HepG2 (cell line): ENCODE data around the gene ATP11A. TPM values are rescaled to one million over a fixed set of nuclear protein-coding genes. Genes with fewer than 3 reads are reported as not detected.

ENCODE experiments used
- ARHGAP35 ChIP-seq: sonication (generic); formaldehyde crosslinking; IDR thresholded peaks from 2 replicates; pipeline ENCODE4 v1.9.0; 2022; ENCODE audit warnings: mild to moderate bottlenecking, inconsistent platforms, moderate library complexity, missing genetic modification reagents, borderline replicate concordance
- ARID2 ChIP-seq: sonication (generic); formaldehyde crosslinking; IDR thresholded peaks from 2 replicates; pipeline ENCODE4 v1.8.1; 2022; ENCODE audit warnings: mild to moderate bottlenecking, missing genetic modification reagents, borderline replicate concordance
- CCAR2 ChIP-seq: fragments of 200-400 bp; formaldehyde crosslinking; optimal IDR thresholded peaks from 2 replicates; pipeline ENCODE3; 2018; ENCODE audit warnings: low read depth, mild to moderate bottlenecking, low read length, moderate library complexity
- CHD4 ChIP-seq: fragments of 200-600 bp; sonication (generic); IDR thresholded peaks from 2 replicates; pipeline ENCODE4 v1.7.0; 2017; ENCODE audit warnings: mild to moderate bottlenecking, low read length, borderline replicate concordance
- FOXA1 ChIP-seq, 2 experiments: fragments of 450-650 bp in 1 of 2; sonication (generic) in 1 of 2; formaldehyde crosslinking in 1 of 2; IDR thresholded peaks; 2 replicates each; pipeline versions ENCODE4 v1.4.0 to v1.6.1; 2016 to 2020; ENCODE audit warnings: missing genetic modification reagents in 1 of 2
- HNRNPH1 ChIP-seq: fragments of 200-400 bp; formaldehyde crosslinking; optimal IDR thresholded peaks from 2 replicates; pipeline ENCODE3; 2017; ENCODE audit warnings: mild to moderate bottlenecking, low read depth, low read length
- MXD4 ChIP-seq: IDR thresholded peaks from 2 replicates; pipeline ENCODE4 v1.6.1; 2016; ENCODE audit warnings: mild to moderate bottlenecking, missing biosample characterization, missing genetic modification reagents
- NCOA1 ChIP-seq: sonication (generic); formaldehyde crosslinking; IDR thresholded peaks from 2 replicates; pipeline ENCODE4 v1.9.0; 2021; ENCODE audit warnings: missing genetic modification reagents
- NCOA5 ChIP-seq: sonication (generic); formaldehyde crosslinking; IDR thresholded peaks from 2 replicates; pipeline ENCODE4 v1.4.0; 2020; ENCODE audit warnings: missing genetic modification reagents
- NR1H2 ChIP-seq: sonication (generic); formaldehyde crosslinking; IDR thresholded peaks from 2 replicates; pipeline ENCODE4 v1.8.1; 2022; ENCODE audit warnings: low read depth, missing genetic modification reagents, borderline replicate concordance
- REXO4 ChIP-seq: sonication (generic); formaldehyde crosslinking; IDR thresholded peaks from 2 replicates; pipeline ENCODE4 v1.8.0; 2022; ENCODE audit warnings: missing genetic modification reagents, mild to moderate bottlenecking, borderline replicate concordance
- SRSF1 ChIP-seq: fragments of 200-400 bp; formaldehyde crosslinking; optimal IDR thresholded peaks from 2 replicates; pipeline ENCODE3; 2017; ENCODE audit warnings: mild to moderate bottlenecking, low read depth, low read length, moderate library complexity
- TEAD2 ChIP-seq: sonication (generic); formaldehyde crosslinking; IDR thresholded peaks from 2 replicates; pipeline ENCODE4 v1.9.0; 2021; ENCODE audit warnings: missing genetic modification reagents
- ZBTB21 ChIP-seq: sonication (generic); formaldehyde crosslinking; IDR thresholded peaks from 2 replicates; pipeline ENCODE4 v1.4.0; 2020; ENCODE audit warnings: missing genetic modification reagents
- ZC3H4 ChIP-seq: sonication (generic); formaldehyde crosslinking; IDR thresholded peaks from 2 replicates; pipeline ENCODE4 v1.4.0; 2020; ENCODE audit warnings: missing genetic modification reagents, borderline replicate concordance
- ZFAT ChIP-seq: sonication (generic); formaldehyde crosslinking; conservative IDR thresholded peaks from 2 replicates; pipeline ENCODE4 v1.8.1; 2023; ENCODE audit warnings: missing genetic modification reagents, inconsistent platforms
- ZKSCAN5 ChIP-seq: sonication (generic); formaldehyde crosslinking; IDR thresholded peaks from 2 replicates; pipeline ENCODE4 v1.5.1; 2020; ENCODE audit warnings: mild to moderate bottlenecking, missing genetic modification reagents
- ZMYM3 ChIP-seq: sonication (generic); formaldehyde crosslinking; IDR thresholded peaks from 2 replicates; pipeline ENCODE4 v1.5.1; 2020; ENCODE audit warnings: mild to moderate bottlenecking, missing genetic modification reagents
- ZNF207 ChIP-seq: fragments of 450-650 bp; IDR thresholded peaks from 2 replicates; pipeline ENCODE4 v1.6.1; 2016; ENCODE audit warnings: antibody characterized with exemption, borderline replicate concordance
- ZNF256 ChIP-seq: sonication (generic); formaldehyde crosslinking; conservative IDR thresholded peaks from 2 replicates; pipeline ENCODE4 v1.4.0; 2020; ENCODE audit warnings: missing genetic modification reagents
- ZNF329 ChIP-seq: sonication (generic); formaldehyde crosslinking; IDR thresholded peaks from 2 replicates; pipeline ENCODE4 v1.9.0; 2021; ENCODE audit warnings: low read depth, mild to moderate bottlenecking, missing genetic modification reagents
- ZNF543 ChIP-seq: sonication (generic); formaldehyde crosslinking; IDR thresholded peaks from 2 replicates; pipeline ENCODE4 v1.4.0; 2020; ENCODE audit warnings: mild to moderate bottlenecking, missing genetic modification reagents
- ZNF563 ChIP-seq: sonication (generic); formaldehyde crosslinking; IDR thresholded peaks from 2 replicates; pipeline ENCODE4 v1.8.0; 2022; ENCODE audit warnings: mild to moderate bottlenecking, moderate library complexity, missing genetic modification reagents
- ZNF569 ChIP-seq: sonication (generic); formaldehyde crosslinking; IDR thresholded peaks from 2 replicates; pipeline ENCODE4 v1.5.0; 2020; ENCODE audit warnings: mild to moderate bottlenecking, missing genetic modification reagents, moderate library complexity, borderline replicate concordance
- ZNF747 ChIP-seq: sonication (generic); formaldehyde crosslinking; IDR thresholded peaks from 2 replicates; pipeline ENCODE4 v1.8.1; 2023; ENCODE audit warnings: missing genetic modification reagents, mild to moderate bottlenecking, borderline replicate concordance
- ZSCAN20 ChIP-seq: sonication (generic); formaldehyde crosslinking; IDR thresholded peaks from 2 replicates; pipeline ENCODE4 v1.4.0; 2020; ENCODE audit warnings: missing genetic modification reagents, mild to moderate bottlenecking, borderline replicate concordance
- polyA plus RNA-seq, 8 experiments: library from polyadenylated mRNA; depleted of rRNA in 3 of 8; stranded (reverse) in 7 of 8; unstranded in 1 of 8; fragments of >200 nt; fragmentation: Illumina TruSeq in 4 of 8; extraction: Trizol in 4 of 8; gene quantifications; 2 replicates each; pipeline versions ENCODE4 v1.2.1 to v1.2.3, GENCODE V29; 2011 to 2016; ENCODE audit warnings: low read depth in 4 of 8, missing spikeins in 1 of 8, mixed read lengths in 1 of 8; ENCODE audit not compliant: insufficient read depth in 1 of 8
- total RNA-seq, 5 experiments: library from RNA; depleted of rRNA; stranded (reverse); fragments of >200 nt; fragmentation: Illumina TruSeq; extraction: Trizol; gene quantifications; 2 replicates each; pipeline ENCODE4 v1.2.3, GENCODE V29; 2016; ENCODE audit warnings: low read depth in 1 of 5
- TF ChIP-seq, protein P1 (sequence below): sonication (generic); formaldehyde crosslinking; IDR thresholded peaks from 2 replicates; pipeline ENCODE4 v1.4.0; 2020; ENCODE audit warnings: missing genetic modification reagents
- TF ChIP-seq, protein P2 (sequence below): IDR thresholded peaks from 2 replicates; pipeline ENCODE4 v1.4.0; 2020; ENCODE audit warnings: mild to moderate bottlenecking, missing genetic modification reagents

Gene ATP11A
- total and polyA plus RNA-seq, 2 of the 13 experiments (the other 11 are each of a cell fraction or from before 2014, with no cell fraction given), result 18.4 to 20.1 TPM

DNA sequence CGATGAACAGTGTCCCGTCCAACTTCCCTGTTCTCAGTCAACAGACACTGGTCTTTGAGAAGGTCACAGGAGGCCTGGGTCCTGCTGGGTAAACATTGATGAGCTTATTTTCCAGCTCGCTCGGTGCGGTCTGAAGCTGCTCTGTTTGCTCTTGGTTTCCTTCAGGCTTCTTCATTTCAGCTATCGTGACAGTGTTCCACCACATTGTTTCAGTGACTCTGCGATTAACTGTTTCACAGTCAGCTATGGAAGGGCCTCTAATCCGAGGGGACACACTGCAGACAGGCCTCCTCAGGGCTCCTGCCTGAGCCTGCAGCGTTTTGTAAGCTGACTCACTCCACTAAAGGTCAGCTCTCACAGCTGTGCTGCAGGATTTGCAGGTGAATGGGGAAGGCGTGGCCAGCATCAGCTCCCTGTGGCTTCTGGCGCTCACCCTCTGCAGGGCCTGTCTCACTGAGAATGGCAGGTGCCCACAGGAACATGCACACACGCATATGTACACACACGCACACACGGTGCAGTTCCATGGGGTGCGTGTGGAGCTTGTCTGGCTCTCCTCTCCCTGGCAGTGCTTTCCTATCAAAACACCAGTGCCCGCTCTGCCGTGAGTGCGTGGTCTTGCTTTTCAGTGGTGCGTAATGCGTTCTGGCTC lies 216.3 kb downstream of the ATP11A start (continued):
- TF ChIP-seq ZNF256 (CRISPR knock-in tag) (no peak), ZNF207 (no peak), ZNF747 (CRISPR knock-in tag) (no peak), ZMYM3 (CRISPR knock-in tag) (peak; percentile 12; the same call in 1 of the 2 replicates), REXO4 (CRISPR knock-in tag) (no peak), ZNF543 (no peak), FOXA1 (IDR thresholded peaks at IDR 0.05) (no peak), FOXA1 (CRISPR knock-in tag; IDR thresholded peaks at IDR 0.05) (peak; percentile 70), ZFAT (CRISPR knock-in tag) (no peak), ARHGAP35 (CRISPR knock-in tag) (no peak), MXD4 (CRISPR knock-in tag) (no peak), ZNF329 (no peak), NCOA1 (CRISPR knock-in tag) (no peak), ZSCAN20 (no peak), ZNF569 (CRISPR knock-in tag) (no peak), SRSF1 (no peak), ZC3H4 (no peak), TEAD2 (CRISPR knock-in tag) (no peak), ZBTB21 (CRISPR knock-in tag) (no peak), CHD4 (no peak), CCAR2 (no peak), HNRNPH1 (no peak), NCOA5 (CRISPR knock-in tag) (no peak), ZKSCAN5 (CRISPR knock-in tag) (no peak), ZNF563 (CRISPR knock-in tag) (no peak), ARID2 (CRISPR knock-in tag) (no peak), NR1H2 (CRISPR knock-in tag) (no peak)
- TF ChIP-seq, protein P1, sequence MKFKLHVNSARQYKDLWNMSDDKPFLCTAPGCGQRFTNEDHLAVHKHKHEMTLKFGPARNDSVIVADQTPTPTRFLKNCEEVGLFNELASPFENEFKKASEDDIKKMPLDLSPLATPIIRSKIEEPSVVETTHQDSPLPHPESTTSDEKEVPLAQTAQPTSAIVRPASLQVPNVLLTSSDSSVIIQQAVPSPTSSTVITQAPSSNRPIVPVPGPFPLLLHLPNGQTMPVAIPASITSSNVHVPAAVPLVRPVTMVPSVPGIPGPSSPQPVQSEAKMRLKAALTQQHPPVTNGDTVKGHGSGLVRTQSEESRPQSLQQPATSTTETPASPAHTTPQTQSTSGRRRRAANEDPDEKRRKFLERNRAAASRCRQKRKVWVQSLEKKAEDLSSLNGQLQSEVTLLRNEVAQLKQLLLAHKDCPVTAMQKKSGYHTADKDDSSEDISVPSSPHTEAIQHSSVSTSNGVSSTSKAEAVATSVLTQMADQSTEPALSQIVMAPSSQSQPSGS (CRISPR knock-in tag), result no peak
- TF ChIP-seq, protein P2, sequence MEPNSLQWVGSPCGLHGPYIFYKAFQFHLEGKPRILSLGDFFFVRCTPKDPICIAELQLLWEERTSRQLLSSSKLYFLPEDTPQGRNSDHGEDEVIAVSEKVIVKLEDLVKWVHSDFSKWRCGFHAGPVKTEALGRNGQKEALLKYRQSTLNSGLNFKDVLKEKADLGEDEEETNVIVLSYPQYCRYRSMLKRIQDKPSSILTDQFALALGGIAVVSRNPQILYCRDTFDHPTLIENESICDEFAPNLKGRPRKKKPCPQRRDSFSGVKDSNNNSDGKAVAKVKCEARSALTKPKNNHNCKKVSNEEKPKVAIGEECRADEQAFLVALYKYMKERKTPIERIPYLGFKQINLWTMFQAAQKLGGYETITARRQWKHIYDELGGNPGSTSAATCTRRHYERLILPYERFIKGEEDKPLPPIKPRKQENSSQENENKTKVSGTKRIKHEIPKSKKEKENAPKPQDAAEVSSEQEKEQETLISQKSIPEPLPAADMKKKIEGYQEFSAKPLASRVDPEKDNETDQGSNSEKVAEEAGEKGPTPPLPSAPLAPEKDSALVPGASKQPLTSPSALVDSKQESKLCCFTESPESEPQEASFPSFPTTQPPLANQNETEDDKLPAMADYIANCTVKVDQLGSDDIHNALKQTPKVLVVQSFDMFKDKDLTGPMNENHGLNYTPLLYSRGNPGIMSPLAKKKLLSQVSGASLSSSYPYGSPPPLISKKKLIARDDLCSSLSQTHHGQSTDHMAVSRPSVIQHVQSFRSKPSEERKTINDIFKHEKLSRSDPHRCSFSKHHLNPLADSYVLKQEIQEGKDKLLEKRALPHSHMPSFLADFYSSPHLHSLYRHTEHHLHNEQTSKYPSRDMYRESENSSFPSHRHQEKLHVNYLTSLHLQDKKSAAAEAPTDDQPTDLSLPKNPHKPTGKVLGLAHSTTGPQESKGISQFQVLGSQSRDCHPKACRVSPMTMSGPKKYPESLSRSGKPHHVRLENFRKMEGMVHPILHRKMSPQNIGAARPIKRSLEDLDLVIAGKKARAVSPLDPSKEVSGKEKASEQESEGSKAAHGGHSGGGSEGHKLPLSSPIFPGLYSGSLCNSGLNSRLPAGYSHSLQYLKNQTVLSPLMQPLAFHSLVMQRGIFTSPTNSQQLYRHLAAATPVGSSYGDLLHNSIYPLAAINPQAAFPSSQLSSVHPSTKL (CRISPR knock-in tag), result peak; percentile 66; the same call in 1 of the 2 replicates
